Stimulated activated CD4-positive, alpha-beta T cell treated with anti-CD3 and anti-CD28 coated beads, Interleukin-4, amount 100 ng/mL, for 4 hours (primary cell): ENCODE results near the gene CRYBG2.

Experiments used
- DNase-seq, 2 experiments: peaks; one replicate each; pipeline ENCODE4 v3.0.0-alpha.2; 2020

Gene CRYBG2

DNA sequence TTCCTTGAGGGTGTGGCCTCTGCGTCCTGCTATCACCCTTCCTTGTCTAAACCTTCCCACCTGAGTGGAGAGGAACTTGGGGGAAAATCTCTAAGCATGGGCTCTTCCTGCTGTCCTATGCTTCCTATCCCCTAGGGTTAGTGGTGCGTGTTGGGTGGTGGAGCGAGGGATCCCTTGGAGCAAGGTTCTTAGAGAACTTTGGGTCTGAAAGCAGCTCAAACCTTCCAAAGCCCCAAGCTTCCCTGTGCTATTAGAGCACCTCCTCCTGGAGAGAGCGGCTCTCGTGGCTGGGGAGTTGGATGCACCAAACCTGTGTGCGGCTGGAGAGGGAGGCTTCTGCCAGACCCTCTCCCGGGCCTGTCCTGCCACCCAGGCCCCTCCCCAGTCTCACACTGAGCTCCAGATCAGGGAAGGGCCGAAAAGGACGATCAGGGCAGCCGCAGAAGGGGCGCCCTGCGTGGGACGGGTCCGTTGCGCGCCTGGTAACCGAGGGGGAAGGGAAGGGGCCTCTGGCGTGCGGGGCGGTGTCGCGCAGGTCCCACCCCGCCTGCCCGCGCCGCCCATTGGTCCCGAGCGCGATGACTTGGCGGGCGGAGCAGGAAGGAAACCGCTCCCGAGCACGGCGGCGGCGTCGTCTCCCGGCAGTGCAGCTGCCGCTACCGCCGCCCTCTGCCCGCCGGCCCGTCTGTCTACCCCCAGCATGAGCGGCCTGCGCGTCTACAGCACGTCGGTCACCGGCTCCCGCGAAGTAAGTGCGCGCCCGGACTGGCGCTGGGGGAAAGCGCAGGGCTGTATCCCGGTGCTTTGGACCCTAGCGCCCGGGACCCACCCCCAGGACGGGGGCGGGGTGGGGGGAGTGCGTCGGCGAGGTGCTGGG, 74.2 kb downstream of the CRYBG2 start, which contains the start of gene SH3BGRL3:
SH3BGRL3 (plus strand) TSS at position 631 of the 877 bp plus-strand sequence; CDS start at position 701, 70 bp downstream.
- DNase-seq: peak; percentile 81 to 85

DNA sequence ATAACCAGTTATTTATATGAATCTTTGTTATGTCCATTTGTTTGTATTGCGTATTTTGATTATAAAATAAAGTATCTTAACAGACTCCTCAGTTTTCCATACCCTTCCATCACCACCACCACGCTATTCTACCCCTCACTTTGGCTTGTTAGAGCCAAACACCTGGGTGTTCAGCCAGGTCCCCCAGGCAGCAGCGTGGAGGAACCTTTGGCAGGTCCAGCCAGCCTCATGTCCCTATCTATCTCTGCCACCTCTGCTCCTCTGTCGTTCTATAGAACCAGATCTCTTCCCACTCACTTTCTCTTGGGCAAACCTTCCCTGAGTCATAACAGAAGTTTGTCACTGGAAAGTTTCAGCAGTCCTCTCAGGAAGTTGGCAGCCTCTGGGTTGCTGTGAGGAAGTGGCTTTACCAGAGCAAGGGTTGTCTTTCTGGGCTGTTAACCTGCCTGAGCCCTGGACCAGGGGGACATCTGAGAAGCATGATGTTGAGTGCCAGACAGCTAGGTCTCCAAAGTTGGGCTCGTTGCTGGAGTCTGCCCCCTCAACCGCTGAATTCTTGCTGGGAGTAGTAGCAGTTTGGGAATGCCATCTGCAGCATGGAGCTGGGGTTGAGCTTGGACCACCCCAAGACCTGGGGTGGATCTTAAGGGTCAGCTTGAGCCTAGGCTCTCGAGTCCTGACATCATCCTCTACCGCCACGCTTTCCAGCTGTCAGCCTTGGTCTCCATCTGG, 75.0 kb downstream of the CRYBG2 start:
- peak in 1 of 2 experiments; percentile 62 for DNase-seq

DNA sequence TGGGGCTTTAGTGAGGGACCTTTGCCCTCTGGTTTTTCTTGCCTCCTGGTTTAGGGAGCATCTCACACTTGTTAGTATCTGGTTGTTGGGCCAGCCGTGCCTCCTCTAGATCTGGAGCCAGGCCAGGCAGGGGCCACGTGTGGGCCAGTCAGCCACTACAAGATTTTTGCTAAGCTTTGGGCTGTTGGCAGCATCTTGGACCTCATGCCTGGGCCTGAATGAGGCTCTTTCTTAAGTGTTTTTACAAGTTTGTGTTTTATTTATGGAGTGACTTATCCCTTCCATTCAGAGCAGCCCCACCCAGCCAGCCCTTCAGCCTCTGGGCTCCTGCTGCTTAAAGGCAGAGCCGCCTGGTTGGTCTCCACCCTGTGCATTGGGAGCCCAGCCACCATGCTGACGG, 75.6 kb downstream of the CRYBG2 start:
- no peak for DNase-seq

DNA sequence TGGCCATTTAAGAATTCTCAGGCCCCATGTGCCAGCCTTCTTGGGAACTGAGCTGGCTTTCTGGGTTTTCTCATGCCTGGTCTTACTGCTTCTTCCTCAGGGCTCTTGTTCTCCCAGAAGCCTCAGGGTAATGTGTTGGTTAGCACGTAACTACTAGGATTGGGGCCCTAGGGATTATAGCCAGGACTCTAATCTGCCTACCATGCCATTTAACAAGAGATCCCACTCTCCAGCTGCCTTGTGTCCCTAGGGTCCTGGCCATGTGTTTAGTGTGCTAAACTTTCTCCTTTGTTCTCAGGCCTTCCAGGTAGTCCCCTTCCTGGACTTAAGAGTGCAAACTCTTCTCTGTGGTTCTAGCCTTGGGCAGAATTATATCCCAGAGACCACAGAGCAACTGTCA, 76.2 kb downstream of the CRYBG2 start:
- no peak for DNase-seq

DNA sequence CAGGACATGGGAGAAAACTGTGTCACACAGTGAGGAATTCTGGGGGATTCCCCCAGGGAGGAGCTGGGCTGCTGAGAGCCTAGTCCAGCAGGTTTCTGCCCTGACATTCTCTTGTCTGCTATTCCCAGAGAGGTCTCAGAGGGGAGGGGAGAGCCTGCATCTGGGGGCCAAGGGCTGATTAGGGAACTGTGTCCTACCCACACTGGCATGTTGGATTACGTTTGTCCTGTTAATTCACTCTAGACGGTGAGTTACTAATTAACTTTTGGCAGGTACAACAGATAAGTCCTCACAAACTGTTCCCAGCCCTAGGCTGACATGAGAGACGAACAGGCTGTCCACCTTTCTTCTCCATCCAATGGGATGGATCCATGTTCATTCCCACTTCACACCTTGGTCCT, 76.7 kb downstream of the CRYBG2 start:
- no peak for DNase-seq

DNA sequence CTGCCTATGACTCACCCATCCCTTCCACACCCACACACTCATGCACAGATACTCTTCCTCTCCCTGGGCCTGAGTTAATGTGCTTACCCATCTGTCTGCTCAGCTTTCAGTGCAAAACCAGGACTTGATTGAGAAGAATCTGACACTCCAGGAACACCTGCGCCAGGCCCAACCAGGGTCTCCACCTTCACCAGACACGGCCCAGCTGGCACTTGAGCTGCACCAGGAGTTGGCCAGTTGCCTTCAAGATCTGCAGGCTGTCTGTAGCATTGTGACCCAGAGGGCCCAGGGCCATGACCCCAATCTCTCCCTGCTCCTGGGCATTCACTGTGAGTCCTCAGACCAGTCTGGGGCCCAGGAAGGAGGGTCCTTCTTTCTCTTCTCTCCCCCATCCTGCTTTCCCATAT, 77.5 kb downstream of the CRYBG2 start:
- DNase-seq: no peak

DNA sequence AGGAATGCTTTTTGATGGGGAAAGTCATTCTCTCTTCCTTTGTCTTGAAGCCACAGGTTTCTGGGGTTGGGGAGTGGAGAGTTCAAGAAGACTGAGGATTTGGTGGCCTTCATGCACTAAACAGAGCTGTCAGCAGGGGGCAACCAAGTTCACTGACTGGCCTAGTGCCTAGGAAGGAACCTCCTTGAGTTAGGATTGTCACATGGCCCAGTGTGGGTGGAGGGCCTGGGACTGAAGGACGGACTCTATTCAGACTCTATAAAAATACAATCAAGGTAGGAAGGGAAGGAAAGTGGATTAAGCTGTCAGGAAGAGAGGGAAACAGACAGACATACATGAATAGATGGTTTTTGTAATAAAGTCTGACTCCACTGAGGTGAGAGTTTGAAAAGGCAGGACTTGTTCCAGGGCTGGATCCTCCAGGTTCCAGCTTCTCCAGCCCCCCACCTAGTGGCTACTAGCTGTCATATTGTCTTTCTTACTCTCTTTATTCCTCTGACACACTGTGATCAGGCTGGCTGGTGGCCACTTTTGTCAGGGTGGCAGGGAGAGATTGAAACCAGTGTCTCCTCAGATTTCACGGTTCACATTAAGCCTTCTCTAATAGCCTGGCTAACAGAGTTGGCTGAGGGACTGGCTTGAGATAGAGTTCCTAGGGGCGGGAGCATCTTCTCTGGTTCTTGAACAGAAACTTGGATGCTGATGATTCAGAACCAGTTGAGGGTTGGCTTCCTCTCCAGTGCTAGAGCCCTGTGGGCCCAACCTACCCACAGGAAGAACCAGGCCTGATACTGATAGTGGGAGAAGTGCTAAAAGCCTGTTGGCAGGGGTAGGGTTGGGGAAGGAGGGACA, 78.1 kb downstream of the CRYBG2 start:
- peak; percentile 70 to 86 for DNase-seq

DNA sequence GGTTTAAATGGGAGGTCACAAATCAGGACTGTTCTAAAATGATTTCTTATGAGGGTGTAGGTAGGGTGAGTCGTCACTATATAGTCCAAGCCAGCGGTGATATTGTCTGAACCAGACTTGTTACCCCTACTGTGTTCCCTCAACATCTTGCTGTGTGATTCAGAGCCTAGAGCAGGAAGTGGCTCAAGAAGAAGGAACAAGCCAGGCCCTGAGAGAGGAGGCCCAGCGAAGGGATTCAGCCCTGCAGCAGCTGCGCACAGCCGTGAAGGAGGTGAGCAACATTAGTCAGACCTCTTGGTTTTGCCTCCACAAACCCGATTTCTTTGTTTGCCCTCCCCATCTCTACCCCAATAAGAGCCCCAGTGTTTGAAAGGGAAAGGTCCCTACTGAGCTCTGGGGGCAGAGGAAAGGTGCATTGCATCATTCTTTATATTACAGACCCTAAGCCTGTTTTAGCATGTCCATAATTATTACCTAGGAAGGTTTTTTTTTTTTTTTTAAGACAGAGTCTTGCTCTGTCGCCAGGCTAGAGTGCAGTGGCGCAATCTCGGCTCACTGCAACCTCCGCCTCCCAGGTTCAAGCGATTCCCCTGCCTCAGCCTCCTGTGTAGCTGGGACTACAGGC, 79.0 kb downstream of the CRYBG2 start:
- DNase-seq: no peak
